GM18868 (cell line): ENCODE results near the gene C6orf47.

Source experiments
- ATAC-seq: cut with Tn5 transposase; IDR thresholded peaks from one replicate; pipeline ENCODE4 v1.9.1; 2021; ENCODE audit warnings: mild to moderate bottlenecking, moderate library complexity; ENCODE audit not compliant: unreplicated experiment

C6orf47 gene

GRCh38 chr6:31615748-31616147, 44.8 kb downstream of the C6orf47 start:
- ATAC-seq = no peak

DNA sequence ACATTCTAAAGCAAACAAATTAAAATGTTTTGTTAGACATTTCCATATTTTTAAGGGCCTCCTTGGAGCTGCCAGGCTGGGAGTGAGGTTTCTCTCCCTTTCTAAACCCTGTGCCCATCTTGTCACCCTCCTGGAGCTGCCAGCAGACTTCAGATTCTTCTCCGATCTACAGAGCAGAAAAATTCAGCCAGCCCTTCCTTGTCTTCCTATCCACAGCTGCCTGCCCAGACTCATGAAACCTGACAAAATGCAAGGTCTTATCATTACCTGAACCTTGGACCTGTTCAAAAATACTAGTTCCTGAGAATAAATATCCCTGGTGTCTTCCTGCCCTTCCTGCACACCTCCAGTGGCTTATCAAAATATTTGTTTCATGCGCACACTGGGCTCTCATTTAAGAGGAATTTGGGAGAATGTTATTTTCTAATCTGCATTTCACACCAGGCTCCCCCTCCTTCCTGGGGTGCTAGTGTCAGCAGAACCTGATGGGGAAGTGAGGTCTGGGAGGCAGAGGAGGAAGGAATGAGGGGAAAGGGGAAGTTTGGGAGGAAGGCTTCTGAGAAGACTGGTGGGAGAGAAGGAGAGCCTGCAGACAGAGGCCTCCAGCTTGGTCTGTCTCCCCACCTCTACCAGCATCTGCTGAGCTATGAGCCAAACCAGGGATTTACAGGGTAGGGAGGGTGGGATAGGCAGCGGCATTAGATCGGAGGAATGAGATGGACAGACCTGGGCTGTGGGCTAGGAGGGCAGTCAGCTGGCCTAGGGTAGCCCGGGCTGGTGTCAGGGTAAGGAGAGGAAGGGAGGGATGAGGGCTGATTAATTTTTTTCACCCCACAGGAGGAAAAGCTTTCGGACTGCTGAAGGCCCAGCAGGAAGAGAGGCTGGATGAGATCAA, 45.6 kb downstream of the C6orf47 start, which contains the start of gene AIF1:
Gene AIF1 (plus strand): TSS at position 551 of the 895 bp plus-strand sequence. CDS start 96 bp downstream, at position 647.
- ATAC-seq = no peak

- ATAC-seq = no peak
Observed at GRCh38 chr6:31614075-31614619, 46.4 kb downstream of the C6orf47 start.

DNA sequence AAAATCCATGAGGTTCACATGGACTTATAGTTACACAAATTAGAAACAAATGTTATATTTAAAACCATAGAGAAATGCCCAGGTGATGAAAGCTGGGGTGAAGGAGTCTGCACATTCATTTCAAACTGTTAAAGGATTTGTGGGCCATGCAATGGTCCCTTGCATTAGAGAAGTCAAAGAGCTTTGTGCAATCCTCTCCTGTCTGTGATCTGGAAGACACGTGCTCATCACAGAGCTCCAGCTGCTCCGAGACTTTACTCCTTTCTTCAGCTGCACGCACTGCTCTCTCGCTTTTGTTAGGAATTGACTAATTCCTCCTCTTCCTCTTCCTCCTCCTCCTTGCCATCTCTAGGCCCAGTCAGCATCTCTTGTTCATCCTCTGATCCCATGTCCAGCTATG, 49.6 kb downstream of the C6orf47 start:
- ATAC-seq = no peak

DNA sequence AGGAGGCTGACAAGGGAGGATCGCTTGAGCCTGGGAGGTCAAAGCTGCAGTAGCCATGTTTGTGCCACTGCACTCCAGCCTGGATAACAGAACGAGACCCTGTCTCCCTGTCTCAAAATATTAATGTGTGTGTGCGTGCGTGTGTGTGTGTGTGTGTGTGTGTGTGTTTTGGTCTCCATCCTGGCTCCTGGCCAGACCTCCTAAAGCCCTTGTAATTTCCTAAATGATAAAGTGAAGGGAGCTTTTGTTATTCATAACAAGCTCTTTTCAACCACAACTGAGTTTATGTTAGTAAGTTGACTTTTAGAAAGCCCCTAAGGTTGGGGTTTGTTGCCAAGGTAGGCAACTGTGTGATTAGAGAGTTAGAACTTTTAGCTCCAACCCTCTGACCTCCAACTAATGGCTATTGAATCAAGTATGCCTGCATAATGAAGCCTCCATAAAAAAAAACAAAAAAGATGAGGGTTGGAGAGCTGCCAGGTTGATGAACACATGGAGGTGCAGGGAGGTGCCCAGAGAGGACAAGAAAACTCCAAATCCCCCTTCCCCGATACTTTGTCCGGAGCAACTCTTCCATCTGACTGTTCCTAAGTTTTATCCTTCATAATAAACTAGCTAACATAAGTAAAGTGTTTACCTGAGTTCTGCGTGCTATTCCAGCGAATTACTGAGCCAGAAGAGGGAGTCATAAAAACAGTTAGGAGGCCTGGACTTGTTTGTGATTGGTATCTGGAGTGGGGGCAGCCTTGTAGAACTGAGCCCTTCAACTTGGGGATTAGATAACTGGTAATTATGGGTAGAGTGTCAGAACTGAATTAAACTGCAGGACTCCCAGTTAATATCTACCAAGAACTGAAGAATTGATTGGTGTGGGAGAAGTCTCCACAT, 50.8 kb downstream of the C6orf47 start:
- ATAC-seq = no peak
